B cell (primary cell): ENCODE measurements around the gene REN.

Experiments
- EZH2 ChIP-seq: IDR thresholded peaks from 2 replicates; pipeline ENCODE4 v1.6.1; 2012; ENCODE audit warnings: borderline replicate concordance, low read depth, mild to moderate bottlenecking, moderate library complexity, low read length; ENCODE audit not compliant: insufficient read depth, poor library complexity, severe bottlenecking
- TF ChIP-seq, protein P1 (sequence below): fragments of 200-600 bp; IDR thresholded peaks from one replicate; pipeline ENCODE4 v1.8.0; 2022; ENCODE audit warnings: antibody characterized with exemption, mild to moderate bottlenecking

DNA sequence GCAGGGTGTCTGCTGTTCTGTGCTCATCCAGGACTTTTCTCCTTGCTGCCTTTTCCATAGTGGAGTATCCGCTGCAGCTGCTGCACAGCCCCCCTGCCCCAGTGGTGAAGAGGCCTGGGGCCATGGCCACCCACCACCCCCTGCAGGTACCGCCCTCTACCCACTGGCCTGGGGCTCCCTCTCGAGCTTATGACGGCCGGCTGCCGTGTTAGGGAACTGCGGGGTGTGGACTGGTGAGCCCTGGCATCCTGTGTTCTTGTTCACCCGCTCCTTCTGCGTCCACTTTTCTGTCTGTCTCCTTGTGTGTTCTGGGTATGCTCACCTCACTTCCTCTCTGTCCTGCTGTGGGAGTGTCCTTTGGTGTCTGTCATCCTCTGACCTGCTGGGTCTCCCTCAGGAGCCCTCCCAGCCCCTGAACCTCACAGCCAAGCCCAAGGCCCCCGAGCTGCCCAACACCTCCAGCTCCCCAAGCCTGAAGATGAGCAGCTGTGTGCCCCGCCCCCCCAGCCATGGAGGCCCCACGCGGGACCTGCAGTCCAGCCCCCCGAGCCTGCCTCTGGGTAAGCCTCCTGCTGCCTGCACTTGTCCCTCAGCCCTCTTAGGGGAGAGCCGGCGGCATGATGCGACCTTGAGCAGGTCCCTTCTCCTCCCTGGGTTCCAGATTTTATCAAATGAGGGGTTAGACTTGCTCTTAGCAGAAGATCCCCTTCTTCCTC, 44.1 kb downstream of the REN start:
- TF ChIP-seq, protein P1, sequence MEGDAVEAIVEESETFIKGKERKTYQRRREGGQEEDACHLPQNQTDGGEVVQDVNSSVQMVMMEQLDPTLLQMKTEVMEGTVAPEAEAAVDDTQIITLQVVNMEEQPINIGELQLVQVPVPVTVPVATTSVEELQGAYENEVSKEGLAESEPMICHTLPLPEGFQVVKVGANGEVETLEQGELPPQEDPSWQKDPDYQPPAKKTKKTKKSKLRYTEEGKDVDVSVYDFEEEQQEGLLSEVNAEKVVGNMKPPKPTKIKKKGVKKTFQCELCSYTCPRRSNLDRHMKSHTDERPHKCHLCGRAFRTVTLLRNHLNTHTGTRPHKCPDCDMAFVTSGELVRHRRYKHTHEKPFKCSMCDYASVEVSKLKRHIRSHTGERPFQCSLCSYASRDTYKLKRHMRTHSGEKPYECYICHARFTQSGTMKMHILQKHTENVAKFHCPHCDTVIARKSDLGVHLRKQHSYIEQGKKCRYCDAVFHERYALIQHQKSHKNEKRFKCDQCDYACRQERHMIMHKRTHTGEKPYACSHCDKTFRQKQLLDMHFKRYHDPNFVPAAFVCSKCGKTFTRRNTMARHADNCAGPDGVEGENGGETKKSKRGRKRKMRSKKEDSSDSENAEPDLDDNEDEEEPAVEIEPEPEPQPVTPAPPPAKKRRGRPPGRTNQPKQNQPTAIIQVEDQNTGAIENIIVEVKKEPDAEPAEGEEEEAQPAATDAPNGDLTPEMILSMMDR: no peak
- TF ChIP-seq EZH2: no peak
